NCI-H1105 treated with DMSO at 0.1 percent for 48 hours (cell line): ENCODE measurements around the gene MPPE1.
"Not testable (repeated sequence)": the region's sequence is repeated elsewhere in the genome, so short reads cannot be mapped to it uniquely, and the experiment has no call there.

Experiments
- DNase-seq: peaks from one replicate; lab custom pipeline; 2025; lab: John Stamatoyannopoulos, UW

MPPE1 gene, protein sequence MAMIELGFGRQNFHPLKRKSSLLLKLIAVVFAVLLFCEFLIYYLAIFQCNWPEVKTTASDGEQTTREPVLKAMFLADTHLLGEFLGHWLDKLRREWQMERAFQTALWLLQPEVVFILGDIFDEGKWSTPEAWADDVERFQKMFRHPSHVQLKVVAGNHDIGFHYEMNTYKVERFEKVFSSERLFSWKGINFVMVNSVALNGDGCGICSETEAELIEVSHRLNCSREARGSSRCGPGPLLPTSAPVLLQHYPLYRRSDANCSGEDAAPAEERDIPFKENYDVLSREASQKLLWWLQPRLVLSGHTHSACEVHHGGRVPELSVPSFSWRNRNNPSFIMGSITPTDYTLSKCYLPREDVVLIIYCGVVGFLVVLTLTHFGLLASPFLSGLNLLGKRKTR

DNA sequence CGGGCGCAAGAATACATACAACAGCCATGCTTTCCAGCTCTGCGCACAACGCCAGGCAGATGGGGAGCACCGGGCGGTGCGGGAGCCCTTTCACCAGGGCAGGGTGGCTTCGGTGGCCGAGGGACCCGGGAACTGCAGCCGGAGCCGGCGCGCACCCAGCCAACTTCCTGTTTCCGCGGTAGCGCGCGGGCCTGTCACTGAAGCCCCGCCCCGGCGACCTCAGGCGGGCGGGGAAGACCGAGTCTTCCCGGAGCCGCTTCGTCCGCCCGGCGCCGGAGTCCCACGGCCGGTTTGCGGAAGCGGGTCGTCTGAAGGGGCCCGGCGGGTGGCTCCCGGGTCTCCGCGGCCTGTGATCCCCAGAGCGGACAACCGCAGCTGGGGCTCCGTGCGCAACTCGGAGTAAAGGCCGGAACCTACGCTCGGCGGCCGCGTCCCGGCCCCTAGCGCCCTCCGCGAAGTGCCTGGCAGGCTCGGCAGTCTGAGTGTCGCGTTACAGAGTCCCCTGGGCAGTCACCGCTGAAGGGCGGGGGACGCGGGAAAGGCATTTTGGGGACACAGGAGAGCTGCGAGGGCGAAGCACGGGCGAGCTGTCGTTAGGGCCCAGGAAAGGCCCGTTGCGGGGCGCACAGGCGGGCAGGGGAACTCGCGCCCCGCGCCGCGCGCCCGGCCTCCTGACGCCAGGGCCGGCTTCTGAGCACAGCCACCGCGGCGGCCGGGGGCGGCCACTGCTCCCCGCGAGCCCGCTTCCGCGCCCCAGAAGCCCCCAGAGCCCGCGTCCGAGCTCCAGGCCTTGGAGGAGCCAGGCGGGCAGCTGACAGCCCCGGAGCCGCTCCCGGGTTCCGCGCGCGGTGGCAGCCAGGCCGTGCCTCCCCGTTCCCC is at the start of gene MPPE1:
Gene MPPE1, minus strand, starts transcription at position 136 of the 879 bp plus-strand sequence. CDS start 11,053 bp downstream, outside the sequence.
- DNase-seq: peak; percentile 87

DNA sequence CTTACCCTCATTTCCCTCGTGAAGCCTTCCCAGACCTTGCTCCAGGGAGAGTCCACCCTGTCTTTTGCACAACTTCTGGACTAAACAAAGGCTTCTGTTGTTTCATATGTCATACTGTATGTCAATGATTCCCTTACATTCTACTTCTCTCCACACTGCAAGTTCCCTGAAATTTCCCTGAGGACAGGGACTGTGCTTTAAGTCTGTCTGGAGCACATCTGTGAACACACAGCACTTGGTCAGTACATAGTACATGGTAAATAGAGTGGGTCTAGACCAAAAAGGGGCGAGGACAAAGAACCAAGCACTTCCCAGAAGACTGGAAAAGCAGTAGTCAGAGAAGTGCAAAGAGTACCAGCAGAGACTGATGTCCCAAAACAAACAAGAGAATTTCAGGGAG is 49.5 kb upstream of the MPPE1 start:
- DNase-seq: no peak

DNA sequence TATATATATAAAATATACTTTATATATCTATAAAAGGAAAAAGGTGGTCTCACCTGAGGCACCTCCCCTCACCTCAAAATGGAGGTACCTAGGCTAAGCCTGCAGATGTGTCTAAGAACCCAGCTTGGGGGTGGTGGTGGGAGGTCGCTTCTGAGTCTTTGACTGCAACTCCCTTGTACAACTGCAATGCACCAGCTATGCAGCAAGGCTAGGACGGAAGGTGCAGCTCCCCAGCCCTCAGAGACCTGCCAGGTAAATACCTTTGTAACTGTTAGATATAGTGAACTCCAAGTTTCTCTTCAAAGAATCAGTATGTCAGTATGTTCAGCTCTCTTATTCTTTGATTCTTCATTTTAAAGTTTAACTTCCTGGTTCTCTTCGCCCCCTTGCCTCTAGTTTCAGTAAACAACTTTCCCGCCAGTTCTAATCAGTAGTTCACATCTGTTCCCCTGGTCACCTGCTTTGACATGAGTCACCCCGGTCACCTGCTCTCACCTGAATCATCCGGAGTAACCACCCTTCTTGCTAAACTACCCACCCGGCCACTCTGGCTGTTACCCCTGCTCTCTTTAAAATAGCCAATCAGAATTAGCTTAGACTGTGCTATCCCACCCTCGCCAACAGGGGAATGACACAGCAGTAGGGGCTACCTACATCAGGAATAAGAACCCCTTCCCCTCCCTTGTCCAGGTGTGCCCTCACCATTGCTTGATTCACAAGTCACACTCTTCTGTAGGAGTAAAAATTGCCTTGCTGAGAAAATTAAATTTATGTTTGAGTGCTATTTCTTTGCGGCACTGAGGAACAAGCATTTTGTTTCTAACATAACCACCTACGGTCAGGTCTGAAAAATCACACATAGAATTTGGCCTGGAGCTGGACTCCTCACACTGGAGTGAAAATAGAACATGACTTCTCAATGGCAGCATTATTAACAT is 48.5 kb upstream of the MPPE1 start:
- no peak for DNase-seq

DNA sequence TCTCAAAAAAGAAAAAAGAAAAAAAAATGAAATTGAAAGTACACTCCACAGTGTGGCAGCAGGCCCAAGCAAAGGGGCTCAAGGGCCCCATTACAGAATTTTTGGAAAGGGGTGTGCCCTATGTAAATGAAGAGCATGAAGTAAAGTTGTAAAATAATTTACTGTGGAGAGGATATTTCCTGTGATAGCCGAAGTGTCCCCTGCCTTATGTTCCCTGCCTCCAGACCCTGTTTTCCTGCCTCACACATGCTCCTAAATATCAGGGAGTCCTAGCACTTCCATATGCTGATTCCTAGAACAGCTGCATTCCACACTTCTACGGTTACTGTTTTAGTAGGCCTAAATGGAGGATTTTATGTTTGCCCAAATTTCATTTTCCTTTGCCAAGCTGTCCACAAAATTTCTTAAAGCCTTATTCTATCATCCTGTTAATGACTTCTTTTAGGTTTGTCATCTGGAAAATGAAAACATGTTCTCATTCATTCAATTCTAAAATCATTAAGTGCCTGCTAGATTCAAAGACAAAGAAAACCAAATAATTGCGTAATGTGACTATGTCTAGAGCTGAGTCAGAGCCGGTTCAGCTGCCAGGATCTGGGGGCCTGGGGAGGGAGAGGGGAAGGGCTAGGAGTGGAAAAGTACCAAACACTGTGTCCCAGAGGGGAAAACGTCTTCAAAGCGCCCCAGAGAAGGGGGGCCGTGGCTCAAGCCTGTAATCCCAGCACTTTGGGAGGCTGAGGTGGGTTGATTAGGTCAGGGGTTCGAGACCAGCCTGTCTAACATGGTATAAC is 47.3 kb upstream of the MPPE1 start:
- no peak for DNase-seq

DNA sequence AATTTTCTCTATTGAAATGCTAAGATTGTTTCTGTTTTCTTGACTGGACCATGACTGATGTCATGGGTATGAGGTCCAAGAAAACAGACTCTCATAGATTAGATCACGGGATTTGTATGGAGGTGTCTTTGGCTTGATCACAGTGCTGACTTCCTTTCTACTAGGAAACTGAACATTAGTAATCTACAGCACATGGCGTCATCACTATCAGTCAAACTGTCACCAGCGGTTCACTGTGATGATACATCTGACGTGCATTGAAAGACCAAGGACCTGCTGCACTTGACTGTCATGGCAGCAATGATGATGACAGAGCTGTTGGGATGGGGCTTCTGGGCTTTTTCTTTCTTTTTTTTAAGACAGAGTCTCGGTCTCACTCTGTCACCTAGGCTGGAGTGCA is 45.0 kb upstream of the MPPE1 start:
- no peak for DNase-seq

DNA sequence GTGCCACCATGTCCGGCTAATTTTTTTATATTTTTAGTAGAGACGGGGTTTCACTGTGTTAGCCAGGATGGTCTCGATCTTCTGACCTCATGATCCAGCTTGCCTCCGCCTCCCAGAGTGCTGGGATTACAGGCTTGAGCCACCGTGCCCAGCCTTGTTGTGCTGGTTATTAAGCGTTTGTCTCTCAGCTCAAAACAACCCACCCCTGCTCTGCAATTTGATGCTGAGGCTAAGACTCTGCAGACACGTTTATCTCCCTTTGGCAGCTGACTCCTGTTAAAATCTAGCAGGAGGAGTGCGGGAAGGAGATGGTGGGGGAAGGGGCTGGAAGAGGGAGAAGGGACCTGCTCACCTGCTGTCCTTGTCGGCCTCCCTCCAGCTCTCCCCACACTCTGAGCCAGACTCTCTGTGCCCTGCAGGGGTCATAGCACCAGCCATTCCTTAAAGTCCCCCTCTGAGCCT is 43.3 kb upstream of the MPPE1 start:
- no peak for DNase-seq

DNA sequence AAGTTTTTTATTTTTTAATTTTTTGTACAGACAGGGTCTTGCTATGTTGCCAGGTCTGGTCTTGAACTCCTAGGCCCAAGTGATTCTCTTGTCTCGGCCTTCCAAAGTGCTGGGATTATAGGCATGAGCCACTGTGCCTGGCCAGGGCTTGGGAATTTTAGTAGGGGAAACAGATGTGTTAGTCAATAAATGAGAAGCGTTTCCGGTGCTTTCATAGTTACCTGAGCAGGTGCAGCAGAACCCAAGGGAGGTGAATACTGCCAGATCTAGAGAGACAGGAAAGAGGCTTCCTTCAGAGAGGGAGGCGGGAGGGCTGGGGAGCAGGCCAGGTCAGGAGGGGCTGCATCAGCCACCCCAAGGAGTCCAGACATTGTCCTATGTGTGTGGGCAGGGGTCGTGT is 42.7 kb upstream of the MPPE1 start:
- no peak for DNase-seq

DNA sequence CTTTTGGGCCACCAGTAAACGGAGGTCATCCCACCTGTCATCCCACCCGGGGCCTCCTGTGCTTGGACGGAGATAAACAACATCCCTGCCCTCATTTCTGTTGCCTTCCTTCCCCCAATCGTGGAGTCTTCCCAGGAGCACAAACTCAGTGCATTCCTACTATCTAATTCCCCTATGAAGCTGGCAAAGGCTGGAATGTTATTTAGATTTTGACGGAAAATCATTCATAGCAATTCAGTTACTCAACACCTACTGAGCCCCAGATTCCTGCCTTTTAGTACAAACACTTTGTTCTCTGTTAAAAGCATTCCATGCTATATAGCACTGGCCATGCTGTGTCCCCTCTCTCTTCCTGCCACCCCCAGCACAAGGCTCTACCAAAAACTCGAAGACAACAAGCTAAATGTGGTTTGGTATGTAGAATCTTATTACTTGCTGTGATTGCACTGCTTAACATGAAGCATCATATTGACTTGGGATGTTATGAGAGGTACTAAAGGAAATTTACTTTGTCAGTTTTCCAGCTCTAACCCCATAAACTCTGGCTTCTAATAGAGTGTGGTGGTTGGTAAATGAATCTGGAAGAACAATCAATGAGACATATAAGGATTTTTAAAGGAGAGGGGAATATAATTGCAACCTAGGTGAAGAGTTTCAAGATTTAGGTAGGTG is 40.9 kb upstream of the MPPE1 start:
- no peak for DNase-seq

DNA sequence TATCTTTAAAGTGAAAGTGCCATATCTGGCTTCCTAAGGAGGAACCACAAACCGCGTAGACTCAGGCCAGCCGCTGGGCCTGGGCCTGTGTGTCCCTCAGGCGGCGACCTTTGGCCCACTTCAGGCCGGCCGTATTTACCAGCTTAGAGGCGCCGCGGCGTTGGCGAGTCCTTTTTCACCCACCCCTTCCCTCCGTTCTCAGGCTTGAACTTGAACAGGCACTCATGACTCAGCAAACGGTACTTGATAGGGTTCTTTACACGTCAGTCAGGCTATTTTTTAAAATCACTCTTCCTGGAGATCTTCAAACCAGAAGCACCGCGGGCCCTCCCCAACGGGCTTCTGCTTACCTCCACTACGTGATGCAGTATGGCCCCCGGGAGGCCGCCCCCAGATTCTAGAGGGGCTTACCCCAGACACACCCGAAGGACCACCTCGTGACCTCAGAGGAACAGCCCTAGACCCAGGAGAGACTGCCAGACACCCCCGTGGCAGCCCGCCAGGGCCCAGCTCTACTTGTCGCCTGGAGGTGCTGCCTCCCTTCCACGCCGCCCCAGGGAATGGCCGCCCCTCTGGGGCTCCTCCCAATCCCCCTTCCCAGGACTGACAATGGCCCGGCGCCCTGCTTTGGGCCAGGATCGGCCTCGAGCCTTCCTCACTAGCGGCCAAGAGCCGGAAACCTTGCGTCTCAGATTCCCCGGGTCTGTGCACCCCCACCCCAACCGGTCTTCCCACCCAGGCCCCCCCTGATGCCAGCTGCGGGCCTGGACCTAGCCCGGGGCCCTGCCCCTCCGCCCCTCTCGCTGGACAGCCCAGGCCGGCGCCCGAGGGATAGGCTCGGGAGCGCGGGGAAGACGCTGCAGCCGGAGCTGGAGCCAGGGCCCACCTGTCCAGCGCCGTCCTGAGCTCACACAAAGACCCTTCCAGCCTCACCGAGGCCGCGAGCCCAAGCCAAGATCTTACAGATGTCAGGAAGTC is 39.4 kb upstream of the MPPE1 start:
- DNase-seq: no peak

DNA sequence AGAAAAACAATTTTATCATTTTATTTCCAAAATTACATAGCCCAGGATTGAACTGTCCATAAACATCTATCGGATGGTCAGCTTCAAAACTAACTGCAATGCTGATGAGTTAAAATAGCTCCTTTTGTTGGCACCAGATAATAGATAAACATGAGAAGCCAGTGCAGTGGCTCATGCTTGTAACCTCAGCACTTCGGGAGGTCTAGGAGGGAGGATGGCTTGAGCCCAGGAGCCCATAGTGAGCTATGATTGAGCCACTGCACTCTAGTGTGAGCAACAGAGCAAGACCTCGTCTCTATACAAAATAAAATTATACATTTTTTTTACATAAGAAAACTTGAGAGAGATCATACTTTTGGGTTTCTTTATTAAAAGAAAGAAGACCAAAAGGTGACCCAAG is 38.6 kb upstream of the MPPE1 start:
- DNase-seq: no peak

DNA sequence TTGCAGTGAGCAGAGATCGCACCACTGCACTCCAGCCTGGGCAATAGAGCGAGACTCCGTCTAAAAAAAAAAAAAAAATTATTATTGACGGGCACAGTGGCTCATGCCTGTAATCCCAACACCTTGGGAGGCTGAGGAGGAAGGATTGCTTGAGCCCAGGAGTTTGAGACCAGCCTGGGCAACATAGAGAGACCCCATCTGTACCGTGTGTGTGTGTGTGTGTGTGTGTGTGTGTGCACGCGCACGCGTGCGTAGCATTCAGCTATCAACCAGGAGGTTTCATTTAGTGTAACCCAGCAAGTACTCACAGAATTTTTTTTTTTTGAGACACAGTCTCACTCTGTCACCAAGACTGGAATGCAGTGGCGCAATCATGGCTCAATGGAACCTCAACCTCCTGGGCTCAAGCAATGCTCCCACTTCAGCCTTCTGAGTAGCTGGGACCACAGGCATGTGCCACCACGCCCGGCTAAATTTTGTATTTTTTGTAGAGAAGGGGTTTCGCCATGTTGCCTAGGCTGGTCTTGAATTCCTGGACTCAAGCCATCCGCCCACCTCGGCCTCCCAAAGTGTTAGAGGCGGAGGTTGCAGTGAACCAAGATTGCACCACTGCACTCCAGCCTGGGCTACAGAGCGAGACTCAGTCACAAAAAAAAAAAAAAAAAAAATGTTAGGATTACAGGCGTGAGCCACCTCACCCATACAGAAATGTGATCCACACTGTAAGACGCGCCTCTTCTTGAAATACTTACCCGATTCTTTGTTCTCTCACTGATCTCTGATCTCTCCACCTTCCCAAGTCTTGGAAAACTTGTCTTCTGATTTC is 37.9 kb upstream of the MPPE1 start:
- DNase-seq: not testable (repeated sequence)

DNA sequence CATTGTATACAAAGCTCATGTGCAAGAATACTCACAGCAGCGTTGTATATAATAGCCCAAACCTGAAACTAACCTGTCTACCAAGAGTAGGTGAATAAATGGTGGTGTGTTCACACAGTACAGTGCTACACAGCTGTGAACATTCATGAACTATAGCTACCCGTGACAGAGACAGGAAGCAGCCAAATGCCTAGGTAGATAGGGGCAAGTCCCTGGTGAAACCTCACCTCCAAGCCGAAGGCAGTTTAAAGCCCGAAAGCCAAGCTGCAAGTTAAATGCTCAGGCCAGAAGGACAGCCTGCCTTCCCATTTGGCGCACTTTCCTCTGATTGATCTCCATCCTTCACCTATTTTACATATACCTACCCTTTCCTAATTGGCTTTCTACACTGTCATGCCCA is 36.7 kb upstream of the MPPE1 start:
- DNase-seq: no peak

DNA sequence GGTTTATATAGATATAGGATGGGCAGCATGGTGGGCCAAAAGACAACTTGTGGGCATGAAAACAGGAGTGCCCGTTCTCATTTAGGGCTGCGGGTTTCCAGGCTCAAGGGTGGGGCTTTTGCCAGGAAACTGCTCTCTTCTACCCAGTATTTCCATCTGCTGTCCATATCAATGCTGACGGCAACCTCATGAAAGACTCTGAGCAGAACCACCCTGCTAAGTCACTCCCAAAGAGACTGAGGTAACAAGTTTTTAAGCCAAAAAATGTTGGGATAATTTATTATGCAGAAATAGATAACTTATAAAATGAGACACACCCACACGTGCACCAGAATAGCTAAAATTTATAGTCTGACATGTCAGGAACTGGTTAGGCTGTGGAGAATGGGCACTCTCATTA is 36.1 kb upstream of the MPPE1 start:
- no peak for DNase-seq

DNA sequence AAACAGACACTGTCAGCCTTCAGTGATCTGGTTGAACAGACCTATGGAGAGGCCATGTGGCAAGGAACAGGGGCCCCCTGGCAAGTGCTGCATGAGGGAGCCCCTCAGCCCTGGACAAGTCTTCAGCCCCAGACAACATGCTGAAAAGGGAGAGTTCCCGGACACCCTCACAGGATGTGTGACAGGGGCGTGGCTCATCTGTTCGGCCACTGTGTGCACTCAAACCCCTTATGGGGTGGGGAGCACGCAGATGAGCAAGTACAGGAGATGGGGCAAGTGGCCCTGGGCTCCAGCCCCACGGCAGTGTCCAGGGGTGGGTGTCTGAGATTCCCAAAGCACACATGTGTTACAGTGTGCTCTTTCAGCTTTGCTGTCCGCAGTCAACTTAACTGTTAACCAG is 35.4 kb upstream of the MPPE1 start:
- no peak for DNase-seq

DNA sequence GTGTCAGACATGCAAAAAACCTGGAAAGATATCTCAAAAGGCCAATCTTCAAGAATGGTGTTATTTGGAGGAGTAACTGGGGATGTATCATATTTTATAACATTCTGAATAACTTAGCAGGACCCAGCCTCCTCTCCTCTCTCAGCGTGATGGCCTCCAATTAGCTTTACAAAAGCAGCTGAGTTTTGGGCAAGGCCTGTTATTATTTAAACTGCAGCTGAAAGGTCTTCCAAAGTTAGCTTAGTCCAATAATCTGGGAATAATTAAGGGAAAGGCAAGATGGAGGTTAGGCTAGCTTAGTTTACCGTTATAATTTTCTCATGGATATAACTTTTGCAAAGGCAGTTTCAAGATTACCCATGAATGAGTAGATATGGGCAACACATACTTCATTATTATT is 32.8 kb upstream of the MPPE1 start:
- DNase-seq: no peak

DNA sequence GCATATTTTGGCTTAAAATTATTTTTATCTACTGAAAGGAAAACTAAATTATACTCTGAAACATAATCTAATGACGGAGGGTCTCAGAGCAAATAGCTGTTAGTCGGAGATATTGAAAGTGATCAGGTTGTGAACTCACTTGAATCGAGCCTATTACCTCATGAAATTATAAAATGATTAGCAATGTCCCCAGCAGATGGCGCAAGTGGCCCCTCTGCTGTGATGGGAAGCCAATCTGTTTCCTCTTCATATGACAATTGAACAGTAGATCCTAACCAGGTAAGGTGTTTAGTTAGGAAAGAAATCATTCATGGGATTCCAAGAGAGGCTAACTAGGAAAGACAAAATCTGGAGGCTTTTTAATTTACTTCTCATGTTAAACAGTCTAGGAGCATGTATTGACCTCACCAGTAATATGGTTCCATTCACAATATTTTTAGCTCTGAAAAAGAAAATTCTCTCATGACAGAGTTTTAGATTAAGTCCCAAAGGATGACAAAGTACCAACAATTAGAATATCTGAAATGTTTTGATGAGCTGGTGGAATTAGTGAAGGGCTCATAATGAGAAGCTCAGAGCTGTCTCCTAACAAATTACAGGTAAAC is 29.9 kb upstream of the MPPE1 start:
- peak; percentile 70 for DNase-seq

DNA sequence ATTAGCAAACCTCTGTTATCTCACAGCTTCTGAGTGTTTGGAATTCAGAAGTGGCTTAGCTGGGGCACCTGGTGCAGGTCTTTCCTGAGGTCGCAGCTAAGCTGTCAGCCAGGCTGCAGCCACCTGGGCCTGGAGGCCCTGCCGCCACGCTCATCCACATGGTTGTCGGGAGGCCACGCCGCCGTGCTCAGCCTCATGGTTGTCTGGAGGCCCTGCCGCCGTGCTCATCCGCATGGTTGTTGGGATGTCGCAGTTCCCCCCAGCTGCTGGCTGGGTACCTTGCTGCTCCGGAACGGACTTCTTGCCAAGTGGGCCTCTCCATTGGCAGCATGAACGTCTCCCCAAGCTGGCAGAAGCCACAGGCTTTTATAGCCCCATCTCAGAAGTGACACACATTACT is 24.3 kb upstream of the MPPE1 start:
- DNase-seq: no peak

DNA sequence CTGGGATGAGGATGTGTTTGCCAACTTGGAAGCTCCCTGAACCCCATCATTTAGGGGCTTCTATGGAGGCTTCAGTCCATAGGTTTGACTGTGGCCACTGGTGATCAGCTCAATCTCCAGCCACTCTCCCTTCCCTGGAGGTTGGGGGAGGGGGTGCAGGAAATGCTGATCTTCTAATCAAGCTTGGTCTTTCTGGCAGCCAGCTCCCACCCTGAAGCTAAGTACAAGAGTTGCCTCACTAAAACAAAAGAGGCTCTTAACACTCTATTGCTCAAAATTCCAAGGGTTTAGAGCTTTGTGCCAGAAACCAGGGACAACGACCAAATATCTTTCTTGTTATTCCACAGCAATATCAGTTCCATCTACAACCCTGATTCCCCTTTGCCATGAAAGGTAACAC is 19.4 kb upstream of the MPPE1 start:
- no peak for DNase-seq
